Measurements from ENCODE around the gene NAP1L1. TPM values are rescaled to one million over a fixed set of nuclear protein-coding genes. Genes with fewer than 3 reads are reported as not detected.

NAP1L1 gene
- total RNA-seq, 4 donors from 2014 or later, result 49.6 to 334 (median 79.7) TPM

DNA sequence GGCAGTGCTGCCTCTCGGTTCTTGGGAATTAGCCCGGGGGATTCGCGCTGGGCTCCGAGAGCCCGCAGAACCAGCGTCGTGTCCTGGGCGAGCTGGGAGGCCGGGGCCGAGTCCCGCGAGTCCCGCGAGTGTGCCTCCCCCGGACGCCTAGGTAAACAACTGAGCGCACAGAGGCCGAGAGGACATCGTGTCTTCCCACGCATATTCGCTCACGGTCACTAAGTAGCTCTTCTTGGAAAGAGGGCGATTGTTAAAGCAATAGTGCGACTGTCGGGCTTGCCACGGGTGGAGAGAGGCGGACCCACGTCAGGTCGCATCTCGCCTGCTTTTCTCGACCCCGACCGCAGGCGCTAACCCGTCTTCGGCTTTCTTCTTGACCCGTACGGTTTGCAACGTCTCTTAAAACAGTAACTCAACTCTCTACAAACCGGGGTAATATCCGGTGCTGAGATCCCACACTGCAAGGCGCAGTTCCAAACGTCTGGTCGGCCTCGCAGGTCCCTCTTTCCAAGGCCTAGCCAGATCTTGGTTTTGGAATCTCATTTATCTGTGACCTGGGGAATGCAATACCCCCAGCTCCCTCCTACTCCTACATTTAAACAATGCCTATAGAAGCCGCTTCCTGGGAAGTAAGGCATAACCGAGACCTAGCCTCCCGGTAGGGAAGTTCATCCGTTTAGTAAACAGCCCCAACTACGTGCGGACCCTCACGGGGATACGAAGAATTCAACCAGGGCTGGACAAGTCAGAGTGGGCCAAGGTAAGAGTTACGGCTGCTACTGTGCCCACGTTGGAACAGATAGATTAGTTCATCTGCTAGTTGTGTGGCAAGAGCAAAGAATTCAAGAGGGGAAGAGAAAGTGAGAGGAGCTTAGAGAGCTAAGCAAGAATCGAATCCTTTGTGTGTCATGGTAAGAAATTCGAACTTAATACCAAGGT is 52.2 kb downstream of the NAP1L1 start:
- peak overlapping the region; percentile 81 to 97 (median 86) for H3K27ac ChIP-seq
- H3K4me1 ChIP-seq, result peaks cover 0 to 7% (median 4%) of the 10 kb centered on the region in 4 donors
- H3K36me3 ChIP-seq, result no peaks in the 10 kb centered on the region
- H3K9me3 ChIP-seq, result no peaks in the 10 kb centered on the region
- H3K4me3 ChIP-seq, result peak overlapping the region; percentile 62 to 81 (median 70)
- TF ChIP-seq CTCF (IDR thresholded peaks at IDR 0.05), result no peak
- no peak for TF ChIP-seq POLR2A (IDR thresholded peaks at IDR 0.05)
- no peaks in the 10 kb centered on the region for H3K27me3 ChIP-seq
- DNase-seq, result peak in 2 of 3 donors; percentile 36 to 68

GRCh38 chr12:76031414-76032042 is 53.0 kb downstream of the NAP1L1 start, which contains the start of gene PHLDA1:
TSS of gene PHLDA1 (minus strand) at chr12:76031776.
- peak within 1 kb of the TSS; percentile 81 to 97 (median 86) for H3K27ac ChIP-seq
- DNase-seq, result peak; percentile 79 to 95 (median 90)
- H3K36me3 ChIP-seq, result no peaks in the 10 kb centered on the region
- peak within 1 kb of the TSS; percentile 62 to 81 (median 70) for H3K4me3 ChIP-seq
- H3K27me3 ChIP-seq, result no peaks in the 10 kb centered on the region
- peaks cover 0 to 7% (median 4%) of the 10 kb centered on the region in 4 donors for H3K4me1 ChIP-seq
- no peaks in the 10 kb centered on the region for H3K9me3 ChIP-seq
- peak; percentile 67 to 71 for TF ChIP-seq POLR2A (IDR thresholded peaks at IDR 0.05)
- peak; percentile 5 to 59 (median 44) for TF ChIP-seq CTCF (IDR thresholded peaks at IDR 0.05)

- Histone ChIP-seq H3K27ac (peak overlapping the region; percentile 81 to 97 (median 86)), H3K9me3 (no peaks in the 10 kb centered on the region), H3K27me3 (no peaks in the 10 kb centered on the region), H3K36me3 (no peaks in the 10 kb centered on the region), H3K4me1 (peaks cover 0 to 7% (median 4%) of the 10 kb centered on the region in 4 donors), H3K4me3 (peak overlapping the region; percentile 62 to 81 (median 70))
- DNase-seq, result peak in 1 of 3 donors; percentile 19
- TF ChIP-seq CTCF (IDR thresholded peaks at IDR 0.05), result no peak
- TF ChIP-seq POLR2A (IDR thresholded peaks at IDR 0.05), result no peak
Measured at GRCh38 chr12:76031081-76031413, 53.4 kb downstream of the NAP1L1 start.

DNA sequence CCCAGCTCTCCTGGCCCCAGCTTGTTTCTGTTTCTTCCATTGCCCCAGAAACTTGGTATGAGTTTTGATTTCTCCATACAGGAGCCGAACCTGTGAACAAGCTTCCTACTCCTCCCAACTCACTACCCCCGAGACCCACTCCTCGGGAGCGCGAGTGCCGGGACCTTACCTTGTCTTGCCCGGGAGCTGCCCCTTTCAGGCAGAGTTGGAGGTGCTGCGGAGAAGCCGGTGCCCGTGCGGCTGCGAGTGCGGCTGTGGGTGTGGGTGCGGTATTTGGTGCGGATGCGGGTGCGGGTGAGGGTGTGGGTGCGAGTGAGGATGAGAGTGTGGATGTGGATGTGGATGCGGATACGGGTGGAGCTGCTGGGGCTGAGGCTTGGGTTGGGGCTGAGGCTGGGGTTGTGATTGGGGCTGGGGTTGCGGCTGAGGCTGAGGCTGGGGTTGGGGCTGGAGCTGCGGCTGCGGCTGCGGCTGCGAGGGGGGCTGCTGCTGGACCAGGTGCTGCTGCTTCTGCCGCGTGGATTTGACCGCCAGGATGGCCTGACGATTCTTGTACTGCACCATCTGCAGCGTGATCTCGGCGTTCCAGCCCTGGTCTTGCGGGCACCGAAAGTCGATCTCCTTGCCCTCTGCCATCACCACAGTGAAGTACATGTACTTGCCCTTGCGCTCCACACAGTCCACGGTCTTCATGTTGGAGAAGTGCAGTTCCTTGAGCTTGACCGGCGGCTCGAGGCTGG is 54.0 kb downstream of the NAP1L1 start:
- H3K27ac ChIP-seq, result peak overlapping the region; percentile 81 to 97 (median 86)
- peak; percentile 22 to 62 (median 57) for DNase-seq
- no peaks in the 10 kb centered on the region for H3K36me3 ChIP-seq
- no peaks in the 10 kb centered on the region for H3K27me3 ChIP-seq
- peaks cover 0 to 7% (median 4%) of the 10 kb centered on the region in 4 donors for H3K4me1 ChIP-seq
- TF ChIP-seq CTCF (IDR thresholded peaks at IDR 0.05) (no peak), POLR2A (IDR thresholded peaks at IDR 0.05) (no peak)
- H3K9me3 ChIP-seq, result no peaks in the 10 kb centered on the region
- peak overlapping the region; percentile 62 to 81 (median 70) for H3K4me3 ChIP-seq

DNA sequence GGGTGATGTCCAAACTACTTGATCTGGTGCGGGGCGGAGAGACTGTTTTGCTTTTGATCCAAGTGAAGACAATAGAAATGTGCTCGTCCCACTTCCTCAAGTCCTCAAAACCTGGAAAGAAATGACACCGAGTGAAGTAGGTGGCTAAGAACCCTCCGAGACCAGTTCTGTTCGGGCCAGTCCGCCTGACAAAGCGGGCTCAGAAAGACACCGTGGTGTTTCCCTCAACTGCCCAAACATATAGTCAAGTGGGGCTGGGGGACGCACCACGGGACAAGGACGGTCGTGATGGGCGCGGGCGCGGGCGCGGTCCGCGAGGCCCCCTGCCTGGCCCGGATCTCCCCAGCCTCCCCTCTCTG is 54.5 kb downstream of the NAP1L1 start:
- peak overlapping the region; percentile 81 to 97 (median 86) for H3K27ac ChIP-seq
- H3K4me3 ChIP-seq, result peak overlapping the region; percentile 62 to 81 (median 70)
- DNase-seq, result no peak
- peaks cover 0 to 7% (median 4%) of the 10 kb centered on the region in 4 donors for H3K4me1 ChIP-seq
- no peaks in the 10 kb centered on the region for H3K36me3 ChIP-seq
- H3K9me3 ChIP-seq, result no peaks in the 10 kb centered on the region
- TF ChIP-seq CTCF (IDR thresholded peaks at IDR 0.05), result no peak
- no peak for TF ChIP-seq POLR2A (IDR thresholded peaks at IDR 0.05)
- H3K27me3 ChIP-seq, result no peaks in the 10 kb centered on the region

All from Peyer's patch (tissue), 4 donors.